ENCODE results near the gene POSTN.

Gene POSTN

GRCh38 chr13:37597477-37598025 is 1.0 kb downstream of the POSTN start:
- WGBS (ENCODE audit: extremely low coverage, insufficient coverage, insufficient read length): no CpG with 5 or more reads among the region's 2 CpGs
- Histone ChIP-seq H3K4me2 (ENCODE audit: low read length) (no peak overlapping the region), H4K91ac (ENCODE audit: low read depth, low read length) (no peak overlapping the region)

GRCh38 chr13:37596805-37597204 is 1.8 kb downstream of the POSTN start:
- Histone ChIP-seq H4K12ac (ENCODE audit: low read depth, low read length) (no peak overlapping the region), H2AFZ (ENCODE audit: insufficient read depth, low read length, poor library complexity) (no peak overlapping the region), H3K14ac (ENCODE audit: low read length) (no peak overlapping the region), H3K23ac (ENCODE audit: low read length) (no peak overlapping the region), H3K36me3 (ENCODE audit: control insufficient read depth in 1 of 2, insufficient read depth in 2 of 2, low read length in 2 of 2) (no peaks in the 10 kb centered on the region), H3K18ac (ENCODE audit: low read length) (no peak overlapping the region), H3K9ac (ENCODE audit: low read length) (no peak overlapping the region), H3K4ac (ENCODE audit: low read depth, low read length) (no peak overlapping the region), H2BK120ac (ENCODE audit: insufficient read depth, low read length, poor library complexity) (no peak overlapping the region), H2BK5ac (ENCODE audit: low read depth, low read length, poor library complexity) (no peak overlapping the region), H3K9me3 (ENCODE audit: insufficient read depth, low read depth, low read length) (no peaks in the 10 kb centered on the region), H2BK12ac (ENCODE audit: low read length) (no peak overlapping the region), H3K27ac (ENCODE audit: low read depth, low read length) (no peak overlapping the region), H4K8ac (ENCODE audit: low read depth, low read length) (no peak overlapping the region), H2AK5ac (ENCODE audit: low read length) (no peak overlapping the region), H3K79me2 (ENCODE audit: control insufficient read depth, insufficient read depth, low read length, poor library complexity) (no peaks in the 10 kb centered on the region), H3K79me1 (ENCODE audit: low read length) (no peaks in the 10 kb centered on the region), H3K27me3 (ENCODE audit: insufficient read depth, low read length) (no peaks in the 10 kb centered on the region), H3K4me2 (ENCODE audit: low read length) (no peak overlapping the region), H3K4me3 (ENCODE audit: low read depth, low read length) (no peak overlapping the region), H4K91ac (ENCODE audit: low read depth, low read length) (no peak overlapping the region), H3K4me1 (ENCODE audit: control insufficient read depth in 1 of 2, insufficient read depth in 2 of 2, low read length in 2 of 2) (no peaks in the 10 kb centered on the region)
- DNase-seq: no peak
- WGBS (ENCODE audit: extremely low coverage, insufficient coverage, insufficient read length): no CpG with 5 or more reads among the region's 3 CpGs

More at GRCh38 chr13:37597477-37598025, 1.0 kb downstream of the POSTN start:
- no peak overlapping the region for H3K9ac ChIP-seq (ENCODE audit: low read length)
- no peak overlapping the region for H3K4me3 ChIP-seq (ENCODE audit: low read depth, low read length)
- no peaks in the 10 kb centered on the region for H3K79me2 ChIP-seq (ENCODE audit: control insufficient read depth, insufficient read depth, low read length, poor library complexity)
- no peaks in the 10 kb centered on the region for H3K79me1 ChIP-seq (ENCODE audit: low read length)
- no peak overlapping the region for H3K4ac ChIP-seq (ENCODE audit: low read depth, low read length)
- H3K18ac ChIP-seq (ENCODE audit: low read length): no peak overlapping the region
- H3K23ac ChIP-seq (ENCODE audit: low read length): no peak overlapping the region
- H2BK12ac ChIP-seq (ENCODE audit: low read length): no peak overlapping the region
- H2BK120ac ChIP-seq (ENCODE audit: insufficient read depth, low read length, poor library complexity): no peak overlapping the region
- H4K12ac ChIP-seq (ENCODE audit: low read depth, low read length): no peak overlapping the region
- H4K8ac ChIP-seq (ENCODE audit: low read depth, low read length): no peak overlapping the region
- H3K27ac ChIP-seq (ENCODE audit: low read depth, low read length): no peak overlapping the region
- no peak overlapping the region for H2BK5ac ChIP-seq (ENCODE audit: low read depth, low read length, poor library complexity)
- no peaks in the 10 kb centered on the region for H3K27me3 ChIP-seq (ENCODE audit: insufficient read depth, low read length)
- no peak for DNase-seq
- no peaks in the 10 kb centered on the region for H3K36me3 ChIP-seq (ENCODE audit: control insufficient read depth in 1 of 2, insufficient read depth in 2 of 2, low read length in 2 of 2)
- H2AFZ ChIP-seq (ENCODE audit: insufficient read depth, low read length, poor library complexity): no peak overlapping the region
- no peak overlapping the region for H3K14ac ChIP-seq (ENCODE audit: low read length)
- H3K9me3 ChIP-seq (ENCODE audit: insufficient read depth, low read depth, low read length): no peaks in the 10 kb centered on the region
- H3K4me1 ChIP-seq (ENCODE audit: control insufficient read depth in 1 of 2, insufficient read depth in 2 of 2, low read length in 2 of 2): no peaks in the 10 kb centered on the region
- H2AK5ac ChIP-seq (ENCODE audit: low read length): no peak overlapping the region

- H3K4me2 ChIP-seq (ENCODE audit: low read length): no peak overlapping the region
- H3K9ac ChIP-seq (ENCODE audit: low read length): no peak overlapping the region
- H3K23ac ChIP-seq (ENCODE audit: low read length): no peak overlapping the region
- no peak overlapping the region for H3K27ac ChIP-seq (ENCODE audit: low read depth, low read length)
- no peak overlapping the region for H3K4ac ChIP-seq (ENCODE audit: low read depth, low read length)
- no peak overlapping the region for H4K12ac ChIP-seq (ENCODE audit: low read depth, low read length)
- no peaks in the 10 kb centered on the region for H3K27me3 ChIP-seq (ENCODE audit: insufficient read depth, low read length)
- no peak overlapping the region for H2AFZ ChIP-seq (ENCODE audit: insufficient read depth, low read length, poor library complexity)
- no peaks in the 10 kb centered on the region for H3K4me1 ChIP-seq (ENCODE audit: control insufficient read depth in 1 of 2, insufficient read depth in 2 of 2, low read length in 2 of 2)
- no peaks in the 10 kb centered on the region for H3K36me3 ChIP-seq (ENCODE audit: control insufficient read depth in 1 of 2, insufficient read depth in 2 of 2, low read length in 2 of 2)
- no peak overlapping the region for H2BK120ac ChIP-seq (ENCODE audit: insufficient read depth, low read length, poor library complexity)
- no peak overlapping the region for H3K4me3 ChIP-seq (ENCODE audit: low read depth, low read length)
- H3K18ac ChIP-seq (ENCODE audit: low read length): no peak overlapping the region
- no peaks in the 10 kb centered on the region for H3K79me1 ChIP-seq (ENCODE audit: low read length)
- H4K8ac ChIP-seq (ENCODE audit: low read depth, low read length): no peak overlapping the region
- no peaks in the 10 kb centered on the region for H3K79me2 ChIP-seq (ENCODE audit: control insufficient read depth, insufficient read depth, low read length, poor library complexity)
- H3K14ac ChIP-seq (ENCODE audit: low read length): no peak overlapping the region
- no peaks in the 10 kb centered on the region for H3K9me3 ChIP-seq (ENCODE audit: insufficient read depth, low read depth, low read length)
- H2AK5ac ChIP-seq (ENCODE audit: low read length): no peak overlapping the region
- no peak overlapping the region for H2BK12ac ChIP-seq (ENCODE audit: low read length)
- no peak for DNase-seq
- H4K91ac ChIP-seq (ENCODE audit: low read depth, low read length): no peak overlapping the region
- H2BK5ac ChIP-seq (ENCODE audit: low read depth, low read length, poor library complexity): no peak overlapping the region
Measured at GRCh38 chr13:37595162-37595561, 3.4 kb downstream of the POSTN start.

- H3K4me1 ChIP-seq (ENCODE audit: control insufficient read depth in 1 of 2, insufficient read depth in 2 of 2, low read length in 2 of 2): no peaks in the 10 kb centered on the region
- H3K18ac ChIP-seq (ENCODE audit: low read length): no peak overlapping the region
- H2AK5ac ChIP-seq (ENCODE audit: low read length): no peak overlapping the region
- WGBS (ENCODE audit: extremely low coverage, insufficient coverage, insufficient read length): no CpG with 5 or more reads among the region's 2 CpGs
- H2AFZ ChIP-seq (ENCODE audit: insufficient read depth, low read length, poor library complexity): no peak overlapping the region
- H3K27ac ChIP-seq (ENCODE audit: low read depth, low read length): no peak overlapping the region
- H3K23ac ChIP-seq (ENCODE audit: low read length): no peak overlapping the region
- H4K91ac ChIP-seq (ENCODE audit: low read depth, low read length): no peak overlapping the region
- H3K4me3 ChIP-seq (ENCODE audit: low read depth, low read length): no peak overlapping the region
- no peak overlapping the region for H3K4me2 ChIP-seq (ENCODE audit: low read length)
- H3K14ac ChIP-seq (ENCODE audit: low read length): no peak overlapping the region
- H3K4ac ChIP-seq (ENCODE audit: low read depth, low read length): no peak overlapping the region
- H3K36me3 ChIP-seq (ENCODE audit: control insufficient read depth in 1 of 2, insufficient read depth in 2 of 2, low read length in 2 of 2): no peaks in the 10 kb centered on the region
- H3K9ac ChIP-seq (ENCODE audit: low read length): no peak overlapping the region
- no peak overlapping the region for H4K8ac ChIP-seq (ENCODE audit: low read depth, low read length)
- no peak overlapping the region for H2BK5ac ChIP-seq (ENCODE audit: low read depth, low read length, poor library complexity)
- H2BK12ac ChIP-seq (ENCODE audit: low read length): no peak overlapping the region
- H3K9me3 ChIP-seq (ENCODE audit: insufficient read depth, low read depth, low read length): no peaks in the 10 kb centered on the region
- no peak overlapping the region for H2BK120ac ChIP-seq (ENCODE audit: insufficient read depth, low read length, poor library complexity)
- H3K79me2 ChIP-seq (ENCODE audit: control insufficient read depth, insufficient read depth, low read length, poor library complexity): no peaks in the 10 kb centered on the region
- no peak overlapping the region for H4K12ac ChIP-seq (ENCODE audit: low read depth, low read length)
- H3K27me3 ChIP-seq (ENCODE audit: insufficient read depth, low read length): no peaks in the 10 kb centered on the region
- no peaks in the 10 kb centered on the region for H3K79me1 ChIP-seq (ENCODE audit: low read length)
- no peak for DNase-seq
Measured at GRCh38 chr13:37594550-37594949, 4.0 kb downstream of the POSTN start.
